Astrocyte (in vitro differentiated cells and primary cell): ENCODE results near the gene DUSP14.

Experiments used
- CTCF ChIP-seq: IDR thresholded peaks from 2 replicates; pipeline ENCODE4 v1.5.1; 2011; ENCODE audit warnings: low read depth, mild to moderate bottlenecking, inconsistent platforms, low read length, moderate library complexity; ENCODE audit not compliant: insufficient read depth
- EZH2 ChIP-seq: IDR thresholded peaks from 2 replicates; pipeline ENCODE4 v1.6.1; 2012; ENCODE audit warnings: mild to moderate bottlenecking, low read length, inconsistent platforms; ENCODE audit not compliant: insufficient read depth

GRCh38 chr17:37490022-37490587 lies 414 bp downstream of the DUSP14 start:
- TF ChIP-seq CTCF (no peak), EZH2 (no peak)
